Testis (tissue), 3 donors: ENCODE results near the gene PSAPL1. TPM values are rescaled to one million over a fixed set of nuclear protein-coding genes. Genes with fewer than 3 reads are reported as not detected.

Experiments used
- DNase-seq: peaks from one replicate; pipeline ENCODE4 v3.0.0-alpha.2; 2019
- H3K27ac ChIP-seq, 2 donors: fragments of 200-600 bp; sonication (generic); one replicate each; pipeline ENCODE4 v1.5.1; 2019
- H3K27me3 ChIP-seq: fragments of 200-600 bp; sonication (generic); one replicate; pipeline ENCODE4 v1.5.1; 2019
- H3K36me3 ChIP-seq: fragments of 200-600 bp; sonication (generic); one replicate; pipeline ENCODE4 v1.5.1; 2017; ENCODE audit warnings: low read depth; ENCODE audit errors: missing control alignments
- H3K4me1 ChIP-seq: fragments of 200-600 bp; sonication (generic); one replicate; pipeline ENCODE4 v1.5.1; 2019
- H3K4me3 ChIP-seq, 2 donors: fragments of 200-600 bp; sonication (generic); one replicate each; pipeline ENCODE4 v1.5.1; 2017 to 2019
- H3K9me3 ChIP-seq: fragments of 200-600 bp; sonication (generic); one replicate; pipeline ENCODE4 v1.5.1; 2017
- CTCF ChIP-seq, 3 experiments: fragments of 450-650 bp in 2 of 3; fragments of 200-600 bp in 1 of 3; sonication (generic) in 1 of 3; IDR thresholded peaks; one replicate each; pipeline ENCODE4 v1.5.1; 2016 to 2019; ENCODE audit warnings: antibody characterized with exemption in 3 of 3, mild to moderate bottlenecking in 2 of 3, moderate library complexity in 1 of 3
- POLR2A ChIP-seq: fragments of 450-650 bp; IDR thresholded peaks from one replicate; pipeline ENCODE4 v1.6.1; 2017; ENCODE audit warnings: antibody characterized with exemption, mild to moderate bottlenecking, moderate library complexity
- WGBS, 2 donors: methylation state at CpG; one replicate each; pipeline ENCODE4 v1.1.5; 2018; 5-methylcytosine and 5-hydroxymethylcytosine counted together
- intact Hi-C: fragments of 100-400 bp; cut with DNase I; formaldehyde crosslinking; loops from one replicate; pipeline ENCODE4 v1.15.1; 2023; ENCODE audit warnings: low total_unique reads
- polyA plus RNA-seq: library from polyadenylated mRNA; stranded (reverse); fragments of 350-450 nt; fragmentation: Illumina TruSeq; extraction: RNeasy Lipid Tissue Mini Kit (QIAGEN cat#74804); gene quantifications from one replicate; pipeline ENCODE4 v1.2.3, GENCODE V29; 2014; ENCODE audit warnings: low read depth, low replicate concordance; ENCODE audit not compliant: insufficient read depth
- total RNA-seq, 2 donors: library from RNA; depleted of rRNA; stranded (reverse); fragments of >200 nt; gene quantifications; one replicate each; pipeline ENCODE4 v1.2.3, GENCODE V29; 2016

Gene PSAPL1
- total and polyA plus RNA-seq, 3 donors from 2014 or later, result 11.0 to 19.0 (median 17.5) TPM

- DNase-seq, result no peak
- WGBS, 2 donors, result 83 to 94% methylated on average over 5 to 7 of the region's 7 CpGs
- Histone ChIP-seq H3K9me3 (no peaks in the 10 kb centered on the region), H3K27me3 (no peaks in the 10 kb centered on the region), H3K4me1 (peaks cover 2% of the 10 kb centered on the region), H3K4me3 (no peak overlapping the region), H3K27ac (no peak overlapping the region), H3K36me3 (no peaks in the 10 kb centered on the region)
- intact Hi-C loops, result no loop called here
- TF ChIP-seq POLR2A (no peak), CTCF (IDR thresholded peaks at IDR 0.05) (no peak)
Measured at GRCh38 chr4:7441201-7441600, 6.5 kb upstream of the PSAPL1 start.

- Histone ChIP-seq H3K9me3 (no peaks in the 10 kb centered on the region), H3K27ac (no peak overlapping the region), H3K4me1 (peaks cover 12% of the 10 kb centered on the region), H3K36me3 (no peaks in the 10 kb centered on the region), H3K27me3 (no peaks in the 10 kb centered on the region), H3K4me3 (no peak overlapping the region)
- DNase-seq, result no peak
- intact Hi-C loops, result no loop called here
- WGBS, 2 donors, result 96 to 100% methylated on average over 2 of the region's 2 CpGs
- no peak for TF ChIP-seq CTCF (IDR thresholded peaks at IDR 0.05)
- TF ChIP-seq POLR2A, result no peak
Measured at GRCh38 chr4:7439699-7440098, 5.0 kb upstream of the PSAPL1 start.

- intact Hi-C loops, result no loop called here
Measured at GRCh38 chr4:7436256-7436655, 1.5 kb upstream of the PSAPL1 start.

GRCh38 chr4:7435471-7436061 is 836 bp upstream of the PSAPL1 start:
- Histone ChIP-seq H3K27ac (peak overlapping the region; percentile 67 to 80), H3K4me1 (peaks cover 23% of the 10 kb centered on the region), H3K4me3 (no peak overlapping the region), H3K36me3 (no peaks in the 10 kb centered on the region), H3K27me3 (no peaks in the 10 kb centered on the region), H3K9me3 (no peaks in the 10 kb centered on the region)
- intact Hi-C loops, result no loop called here
- TF ChIP-seq CTCF (IDR thresholded peaks at IDR 0.05), result no peak
- TF ChIP-seq POLR2A, result no peak
- peak; percentile 79 for DNase-seq
- WGBS, 2 donors, result 71 to 73% methylated on average over 11 of the region's 11 CpGs

More at GRCh38 chr4:7436256-7436655, 1.5 kb upstream of the PSAPL1 start:
- Histone ChIP-seq H3K4me1 (peaks cover 23% of the 10 kb centered on the region), H3K27me3 (no peaks in the 10 kb centered on the region), H3K4me3 (no peak overlapping the region), H3K9me3 (no peaks in the 10 kb centered on the region), H3K36me3 (no peaks in the 10 kb centered on the region), H3K27ac (peak overlapping the region; percentile 67 to 80)
- TF ChIP-seq CTCF (IDR thresholded peaks at IDR 0.05), result no peak
- TF ChIP-seq POLR2A, result no peak
- no peak for DNase-seq
- 84 to 89% methylated on average over 11 to 13 of the region's 13 CpGs for WGBS, 2 donors

- no peak for TF ChIP-seq CTCF (IDR thresholded peaks at IDR 0.05)
- TF ChIP-seq POLR2A, result no peak
- no peaks in the 10 kb centered on the region for H3K9me3 ChIP-seq
- H3K27ac ChIP-seq, result peak overlapping the region; percentile 67 to 75
- no peaks in the 10 kb centered on the region for H3K36me3 ChIP-seq
- DNase-seq, result no peak
- H3K4me3 ChIP-seq, result no peak overlapping the region
- intact Hi-C loops, result no loop called here
- 60 to 67% methylated on average over 1 to 26 of the region's 26 CpGs for WGBS, 2 donors
- H3K4me1 ChIP-seq, result peaks cover 26% of the 10 kb centered on the region
- H3K27me3 ChIP-seq, result no peaks in the 10 kb centered on the region
Measured at GRCh38 chr4:7434141-7434765, 477 bp downstream of the PSAPL1 start.
